HG03521 (cell line): ENCODE data around the gene MCF2.

ENCODE experiments used
- ATAC-seq: cut with Tn5 transposase; IDR thresholded peaks from one replicate; pipeline ENCODE4 v1.9.1; 2021; ENCODE audit warnings: mild to moderate bottlenecking, moderate library complexity; ENCODE audit not compliant: unreplicated experiment

MCF2 gene

DNA sequence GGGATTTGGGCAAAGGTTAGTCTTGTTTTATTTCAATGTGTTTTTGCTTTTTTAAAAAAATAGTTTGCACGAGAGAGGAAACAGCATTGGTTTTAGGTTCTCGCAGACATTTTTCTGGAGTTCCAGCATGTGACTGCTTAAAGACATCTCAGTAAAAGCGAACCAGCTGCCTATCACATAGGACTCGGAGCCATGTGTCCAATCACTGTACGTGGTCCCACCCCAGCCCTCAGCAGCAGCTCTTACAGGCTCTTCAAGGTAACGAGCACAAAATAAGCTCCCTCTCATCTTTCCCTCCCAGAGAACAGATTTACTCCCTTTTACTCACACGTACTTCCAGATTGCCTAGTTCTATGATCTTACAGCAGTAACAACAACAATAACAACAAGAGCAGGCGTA, 68.7 kb downstream of the MCF2 start:
- ATAC-seq = no peak

DNA sequence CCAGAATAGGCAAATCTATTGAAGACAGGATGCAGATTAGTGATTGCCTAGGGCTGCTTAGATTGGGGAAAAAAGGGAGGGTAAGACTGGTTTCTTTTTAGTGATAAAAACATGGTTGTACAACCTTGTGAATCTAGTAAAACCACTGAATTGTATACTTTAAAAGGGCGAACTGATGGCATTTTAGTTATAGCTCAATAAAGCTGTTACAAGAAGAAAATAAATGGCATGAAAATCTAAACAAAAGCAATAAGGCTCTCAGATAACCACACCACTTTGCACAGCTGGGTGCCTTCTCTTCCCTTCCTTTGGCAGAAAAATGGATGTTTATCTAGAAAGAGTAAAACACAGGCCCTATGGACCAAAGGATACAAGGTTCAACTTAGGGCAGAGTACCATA, 107.9 kb downstream of the MCF2 start:
- ATAC-seq = no peak

DNA sequence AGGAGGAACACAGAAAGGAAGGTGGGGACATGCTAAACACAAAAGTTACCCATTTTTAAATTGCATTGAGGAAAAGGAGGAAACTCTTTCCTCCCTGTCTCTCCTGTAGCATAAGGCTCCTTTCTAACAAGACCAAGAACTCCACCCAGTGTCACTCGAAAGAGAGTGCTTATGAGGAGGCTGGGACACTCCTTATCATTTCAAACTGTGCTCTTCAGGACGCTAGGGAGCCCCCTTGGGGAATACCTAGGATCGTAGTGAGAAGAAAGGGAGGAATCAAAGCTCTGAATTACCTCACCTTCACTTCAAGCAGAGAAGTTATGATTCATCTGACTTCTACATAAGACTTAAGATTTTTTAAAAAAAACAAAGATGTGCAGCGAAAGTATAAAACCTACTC, 111.9 kb downstream of the MCF2 start:
- ATAC-seq = no peak

DNA sequence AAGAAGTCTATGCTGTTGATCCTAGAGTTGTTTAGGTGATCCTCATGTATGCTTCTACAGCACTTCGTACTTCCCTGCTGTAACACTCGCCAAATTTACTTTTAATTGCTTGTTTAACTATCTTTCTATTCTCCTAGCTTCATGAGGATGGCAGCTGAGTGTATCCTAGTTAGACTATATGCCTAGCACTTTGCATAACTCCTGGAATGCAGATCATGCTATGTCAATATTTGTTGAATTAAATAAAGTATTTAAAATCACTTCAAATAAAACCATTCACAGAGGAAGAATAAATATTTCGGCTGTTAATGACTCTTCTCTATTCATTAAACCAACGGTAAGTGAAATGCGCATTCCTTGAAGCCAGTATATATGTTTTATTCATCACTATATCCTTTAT, 122.4 kb downstream of the MCF2 start:
- ATAC-seq = no peak

DNA sequence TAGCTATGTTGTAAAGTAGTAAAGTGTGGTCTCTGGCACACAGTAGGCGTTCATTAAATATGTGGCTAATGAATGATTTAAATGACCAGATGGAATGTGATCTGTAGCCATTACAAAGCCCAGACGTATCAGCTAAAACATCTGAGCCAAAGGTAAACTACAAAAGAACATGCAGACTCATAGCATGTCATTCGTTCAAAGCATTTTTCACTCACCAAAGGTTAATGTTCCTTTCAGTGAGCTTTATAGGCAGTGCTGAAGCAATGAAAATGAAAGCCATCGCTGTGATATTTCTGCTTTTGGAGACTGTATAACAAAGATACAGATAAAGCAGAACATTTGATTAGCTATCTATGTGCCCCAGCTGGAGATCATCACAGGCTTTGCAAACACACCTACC, 126.9 kb downstream of the MCF2 start:
- no peak for ATAC-seq

DNA sequence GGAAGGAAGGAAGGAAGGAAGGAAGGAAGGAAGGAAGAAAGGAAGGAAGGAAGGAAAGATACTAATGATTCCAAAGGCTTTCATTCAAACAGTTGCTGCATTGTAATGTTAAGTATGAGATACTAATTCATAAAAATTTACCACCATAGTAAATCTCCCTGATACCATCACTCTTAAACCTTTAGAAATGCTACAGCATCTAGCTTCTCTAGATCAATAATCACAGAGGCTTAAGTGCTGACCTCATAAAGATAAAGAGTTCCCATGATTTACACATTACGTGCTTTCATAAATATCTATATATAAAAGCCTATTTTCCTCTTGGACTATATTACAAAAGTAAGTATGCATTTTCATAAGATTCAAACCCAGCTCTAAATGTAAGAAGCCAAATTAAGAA, 141.0 kb downstream of the MCF2 start:
- ATAC-seq = no peak

DNA sequence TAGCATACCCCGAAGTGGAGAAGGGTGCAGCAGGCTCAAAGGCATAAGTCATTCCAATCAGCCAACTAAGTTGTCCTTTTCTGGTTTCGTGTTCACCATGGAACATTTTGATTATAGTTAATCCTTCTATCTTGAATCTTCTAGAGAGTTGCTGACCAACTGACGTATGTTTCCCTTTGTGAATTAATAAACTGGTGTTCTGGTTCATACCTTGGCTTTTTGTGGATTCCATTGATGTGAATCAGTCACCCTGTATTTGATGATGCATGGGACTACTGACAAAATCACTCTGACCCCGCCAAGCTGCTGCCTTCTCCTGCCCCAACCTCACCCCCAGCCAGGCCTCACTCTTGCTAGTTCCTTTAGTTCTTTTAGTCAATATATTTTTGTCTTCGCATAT, 144.7 kb downstream of the MCF2 start:
- ATAC-seq = no peak

DNA sequence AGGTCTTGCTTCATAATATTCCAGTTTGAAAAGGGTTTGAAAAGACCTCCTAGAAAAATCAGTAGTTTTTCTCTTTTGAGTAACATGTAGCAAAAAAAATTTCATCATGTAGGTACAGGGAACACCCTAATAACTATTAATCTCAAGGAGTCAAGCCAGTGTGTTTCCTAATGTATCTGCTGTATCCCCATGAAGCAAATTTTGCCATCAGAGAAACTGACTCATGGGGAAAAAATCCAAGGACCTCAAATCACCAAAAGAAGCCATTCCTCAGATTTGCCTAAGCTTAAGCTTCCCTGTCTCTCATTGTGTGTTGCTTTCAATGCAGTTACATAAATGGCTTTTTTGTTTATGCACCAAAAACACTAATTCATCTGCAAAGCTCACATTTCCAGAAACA, 147.7 kb downstream of the MCF2 start:
- ATAC-seq = no peak

DNA sequence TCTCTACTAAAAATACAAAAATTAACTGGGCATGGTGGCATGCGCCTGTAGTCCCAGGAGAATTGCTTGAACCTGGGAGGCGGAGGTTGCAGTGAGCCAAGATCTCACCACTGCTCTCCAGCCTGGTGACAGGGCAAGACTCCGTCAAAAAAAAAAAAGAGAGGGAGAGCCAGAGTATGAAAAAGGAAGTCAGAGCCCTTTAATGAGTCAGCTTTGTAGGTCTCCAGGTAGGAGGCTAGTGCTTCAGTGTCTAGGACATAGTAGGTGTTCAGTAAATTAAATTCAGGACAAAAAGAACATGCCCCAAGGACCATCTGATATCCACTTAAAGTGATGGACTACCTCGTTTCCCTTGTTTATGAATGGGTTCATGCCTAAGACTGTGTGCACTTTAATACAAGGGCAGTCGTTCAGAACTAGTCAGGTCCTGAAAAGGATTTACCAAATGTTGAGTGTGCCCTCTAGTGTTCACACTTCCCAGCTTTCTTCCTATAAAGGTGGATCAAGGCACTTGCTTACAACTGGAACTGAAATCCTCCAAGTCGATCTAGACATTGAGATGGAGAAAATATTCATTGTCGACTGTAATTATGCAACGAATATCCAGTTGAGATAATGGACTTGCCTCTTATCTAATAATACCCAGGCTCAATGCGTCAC, 148.5 kb downstream of the MCF2 start:
- ATAC-seq = peak; percentile 61

DNA sequence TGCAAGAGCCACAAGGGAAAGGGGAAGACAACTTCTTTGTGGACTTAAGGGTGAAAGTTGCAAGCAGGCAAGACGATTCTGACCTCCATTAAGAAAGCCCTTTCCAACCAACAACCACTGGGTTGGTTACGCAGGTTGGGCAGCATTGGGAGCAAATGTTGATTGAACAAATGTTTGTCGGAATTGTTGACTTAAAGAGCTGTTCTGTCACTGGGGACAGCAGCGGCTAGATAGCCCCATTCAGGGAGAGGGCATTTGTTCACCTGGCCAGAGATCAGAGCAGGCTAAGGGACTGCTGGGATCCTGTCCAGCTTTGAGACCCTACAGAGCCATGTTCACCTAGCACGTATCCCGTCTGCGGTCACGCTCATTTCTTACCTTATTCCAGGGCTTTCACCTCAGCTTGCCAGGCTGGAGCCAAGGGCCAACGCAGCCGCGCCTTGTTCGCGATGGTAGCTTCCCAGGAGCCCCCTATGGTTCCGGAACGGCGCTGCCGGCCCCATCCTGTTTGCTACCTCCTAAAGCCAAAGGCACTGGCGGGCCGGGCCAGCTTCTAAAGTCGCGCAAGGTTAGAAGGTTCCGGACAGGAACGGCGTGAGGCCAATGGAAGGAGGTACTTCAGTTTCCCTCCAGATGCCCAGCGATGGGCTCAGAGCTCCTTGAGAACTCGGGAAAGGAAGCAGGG, 152.8 kb downstream of the MCF2 start:
- no peak for ATAC-seq

DNA sequence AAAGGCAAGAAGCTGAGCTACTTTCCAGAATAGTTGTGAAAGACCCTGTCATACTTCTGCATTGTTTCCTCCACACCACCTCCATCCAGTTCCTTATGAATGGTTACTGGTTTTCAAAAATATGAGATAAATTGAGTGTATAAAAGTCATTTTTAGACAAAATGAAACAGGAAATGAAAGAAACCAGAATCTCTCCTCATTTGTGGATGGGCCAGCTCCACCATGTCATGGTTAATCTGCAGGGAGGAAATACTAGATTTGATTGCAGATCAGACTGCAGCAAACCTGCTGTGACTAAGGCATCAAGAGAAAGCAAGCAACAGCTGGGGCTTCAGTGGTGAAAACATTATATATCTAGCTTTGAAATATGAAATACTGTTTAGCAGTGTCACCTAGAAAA, 153.6 kb downstream of the MCF2 start:
- ATAC-seq = peak; percentile 32

DNA sequence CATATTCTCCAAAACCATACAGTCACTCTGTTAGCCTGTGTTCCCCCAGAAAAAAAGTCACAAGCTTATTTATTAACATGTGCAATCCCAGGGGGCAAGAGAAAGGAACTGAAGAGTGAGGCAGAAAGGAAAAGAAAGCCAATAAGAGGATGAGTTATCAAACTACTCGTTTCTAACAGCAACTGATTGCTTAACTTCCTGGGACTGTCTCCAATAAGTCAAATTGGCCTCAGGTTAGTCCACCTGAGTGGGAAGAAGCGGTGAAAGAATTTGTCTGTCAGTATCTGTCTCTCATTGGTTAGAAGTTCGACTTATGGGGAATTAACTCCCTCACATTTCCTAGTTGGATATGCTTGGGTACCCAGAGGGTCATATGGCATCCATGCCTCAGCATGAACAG, 163.4 kb downstream of the MCF2 start:
- no peak for ATAC-seq

DNA sequence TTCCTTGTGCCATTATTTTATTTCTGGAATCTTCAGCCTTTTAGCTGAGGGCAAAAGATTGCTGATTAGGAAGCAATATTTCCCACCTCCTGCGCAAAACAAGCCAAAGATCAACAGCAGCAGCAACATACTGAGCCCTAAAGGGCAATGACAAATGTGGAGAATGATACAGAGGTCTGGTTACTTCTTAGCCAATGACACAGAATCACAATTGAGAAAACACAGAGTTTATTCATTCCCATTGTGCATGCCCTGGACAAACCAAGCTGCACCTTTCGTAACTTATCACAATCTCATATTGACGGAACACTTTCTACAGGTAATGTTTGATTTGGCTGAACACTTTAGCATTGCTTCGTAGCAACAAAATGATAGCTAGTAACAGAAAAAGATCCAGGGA, 164.0 kb downstream of the MCF2 start:
- ATAC-seq = no peak

DNA sequence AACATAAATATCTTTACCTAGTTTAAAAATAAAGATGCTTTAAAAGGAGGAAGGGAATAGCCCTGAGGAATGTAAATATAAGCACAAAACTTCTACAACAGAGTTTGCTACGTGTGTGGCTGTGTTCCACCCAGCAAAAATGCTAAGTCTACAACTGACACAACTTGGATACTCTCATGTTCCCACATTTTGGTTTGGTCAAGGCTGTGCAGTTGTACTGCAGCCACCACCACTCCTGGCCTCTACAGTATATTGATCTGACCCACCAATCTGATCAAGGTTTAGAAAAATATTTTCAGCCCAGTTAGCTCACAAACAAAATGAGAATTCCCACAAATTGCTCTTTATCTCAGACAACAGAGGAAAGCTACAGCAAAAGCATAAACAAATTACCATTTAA, 165.3 kb downstream of the MCF2 start:
- ATAC-seq = no peak

DNA sequence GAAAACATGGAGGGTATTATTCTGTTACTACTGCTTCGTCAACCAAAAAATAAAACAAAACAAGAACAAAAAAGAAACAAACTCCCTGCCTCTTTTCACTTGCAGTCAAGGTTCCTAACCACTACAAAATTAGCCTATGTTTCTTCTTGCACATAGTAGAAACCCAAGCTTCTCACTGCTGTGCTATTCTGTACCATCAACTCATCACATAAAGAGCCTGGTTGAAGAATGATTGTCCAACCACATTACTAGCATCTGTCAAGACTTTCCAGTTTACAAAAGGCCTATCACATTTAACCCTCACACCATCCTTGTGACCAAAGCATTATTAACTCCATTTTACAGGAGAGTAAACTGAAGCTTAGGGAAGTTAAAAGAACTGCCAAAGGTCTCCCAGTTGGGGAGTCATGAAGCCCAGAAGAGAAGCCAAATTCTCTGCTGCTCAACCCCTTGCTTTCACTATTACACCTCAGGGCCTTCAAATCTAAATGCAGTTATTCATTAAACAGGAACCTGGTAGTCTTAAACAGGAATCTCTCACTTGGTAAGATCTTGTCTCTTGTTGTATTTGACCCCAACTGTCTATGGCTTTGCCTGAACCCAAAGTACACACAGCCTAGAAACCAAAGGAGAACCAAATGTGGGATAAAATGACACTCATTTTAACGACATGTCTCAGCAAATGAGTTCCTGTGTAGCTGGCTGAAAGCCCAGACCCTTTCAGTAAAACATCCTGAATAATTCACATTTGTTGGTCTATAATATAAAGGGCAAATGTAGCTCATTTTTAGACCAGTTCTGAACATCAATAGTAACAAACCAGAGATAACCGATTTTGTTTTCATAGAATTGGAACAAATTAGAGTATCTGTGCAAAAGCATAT, 168.8 kb downstream of the MCF2 start:
- ATAC-seq = no peak

DNA sequence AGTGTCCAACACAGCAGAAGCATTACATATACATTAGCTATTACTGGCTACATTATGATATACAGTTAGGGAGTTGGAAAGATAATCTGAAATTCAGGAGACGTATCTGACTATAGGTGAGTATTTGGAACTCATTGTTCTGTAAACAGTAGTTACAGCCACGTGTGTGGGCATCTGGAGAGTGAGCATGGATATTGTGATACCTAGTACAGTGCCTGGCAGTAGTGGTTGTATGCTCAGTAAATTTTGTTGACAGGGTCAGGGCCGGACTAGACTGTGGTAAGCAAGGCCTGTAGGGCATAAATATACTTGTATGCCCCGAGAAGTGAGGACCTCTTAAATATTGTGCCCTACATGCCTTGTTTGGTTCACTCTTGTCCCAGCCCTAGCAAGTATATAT, 174.5 kb downstream of the MCF2 start:
- no peak for ATAC-seq

DNA sequence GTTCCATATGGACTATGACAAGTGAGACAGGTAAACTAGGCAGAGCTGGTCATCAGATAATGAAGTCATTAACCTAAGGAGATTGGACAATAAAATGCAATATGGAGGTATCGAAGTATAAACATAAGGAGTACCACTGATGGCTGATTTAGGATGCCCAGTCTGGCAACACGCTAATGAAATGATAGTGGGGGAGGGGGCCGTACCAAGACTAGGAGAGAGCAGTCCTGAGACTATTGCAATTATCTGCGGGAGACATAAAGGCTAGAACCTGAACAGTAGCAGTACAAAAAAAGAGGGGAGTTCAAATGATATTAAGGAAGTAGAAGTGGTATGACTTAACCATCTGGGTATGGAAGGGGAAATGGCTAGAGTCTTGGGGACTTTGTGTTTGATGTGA, 175.1 kb downstream of the MCF2 start:
- no peak for ATAC-seq
